Tibial nerve (tissue), 3 donors: Measurements from ENCODE around the gene ARL14EP.

Source experiments
- CTCF ChIP-seq, 5 experiments: fragments of 200-600 bp in 3 of 5; fragments of 450-650 bp in 2 of 5; sonication (generic) in 3 of 5; IDR thresholded peaks; one replicate each; pipeline ENCODE4 v1.5.1; 2016 to 2019; ENCODE audit warnings: antibody characterized with exemption in 5 of 5, mild to moderate bottlenecking in 3 of 5, moderate library complexity in 2 of 5
- POLR2A ChIP-seq, 2 donors: fragments of 450-650 bp; IDR thresholded peaks; one replicate each; pipeline ENCODE4 v1.6.1; 2017; ENCODE audit warnings: antibody characterized with exemption in 2 of 2, mild to moderate bottlenecking in 2 of 2, moderate library complexity in 2 of 2

GRCh38 chr11:30292545-30292944 is 30.4 kb upstream of the ARL14EP start:
- TF ChIP-seq CTCF (IDR thresholded peaks at IDR 0.05) (no peak), POLR2A (IDR thresholded peaks at IDR 0.05) (no peak)
